ENCODE measurements around the gene KCNC3.
A peak's percentile ranks its signal among the peaks of the same experiment; 100 is the strongest.

KCNC3 gene

GRCh38 chr19:50329146-50329925, at the start of gene KCNC3 (continued):
- TF ChIP-seq ZNF580 (tag by site-specific recombination; IDR thresholded peaks at IDR 0.05), result no peak
- no peak for TF ChIP-seq ZNF354C (tag by site-specific recombination; IDR thresholded peaks at IDR 0.05; ENCODE audit: borderline replicate concordance, low read depth)
- TF ChIP-seq ZBTB8A (tag by site-specific recombination; IDR thresholded peaks at IDR 0.05), result no peak
- TF ChIP-seq PBX3 (CRISPR knock-in tag; IDR thresholded peaks at IDR 0.05), result no peak
- TF ChIP-seq KLF16 (tag by site-specific recombination; IDR thresholded peaks at IDR 0.05), result peak; percentile 68; the same call in 1 of the 2 replicates
- no peak for TF ChIP-seq ZBTB6 (tag by site-specific recombination; IDR thresholded peaks at IDR 0.05)
- peak; percentile 81 for TF ChIP-seq ZBTB17 (tag by site-specific recombination; IDR thresholded peaks at IDR 0.05)
- TF ChIP-seq YY1 (tag by site-specific recombination; IDR thresholded peaks at IDR 0.05), result no peak
- TF ChIP-seq ZNF530 (tag by site-specific recombination; IDR thresholded peaks at IDR 0.05; ENCODE audit: low read depth), result peak; percentile 6; the same call in 1 of the 2 replicates
- no peak for TF ChIP-seq ELK4 (IDR thresholded peaks at IDR 0.05; ENCODE audit: borderline replicate concordance, low read depth, low read length)
- no peak for TF ChIP-seq ZNF623 (tag by site-specific recombination; IDR thresholded peaks at IDR 0.05)
- 0 out of 2 replicates have a peak, but pooled peaks have one; percentile 13 for TF ChIP-seq ZNF335 (tag by site-specific recombination; conservative IDR thresholded peaks at IDR 0.05)
- no peak for TF ChIP-seq ZNF707 (tag by site-specific recombination; IDR thresholded peaks at IDR 0.05)
- TF ChIP-seq ZNF785 (tag by site-specific recombination; IDR thresholded peaks at IDR 0.05), result no peak
- TF ChIP-seq MYNN (tag by site-specific recombination; IDR thresholded peaks at IDR 0.05; ENCODE audit: borderline replicate concordance), result no peak
- no peak for TF ChIP-seq ZBTB21 (tag by site-specific recombination; IDR thresholded peaks at IDR 0.05)
- no peak for TF ChIP-seq ZNF114 (tag by site-specific recombination; IDR thresholded peaks at IDR 0.05)
- TF ChIP-seq ZNF280D (tag by site-specific recombination; IDR thresholded peaks at IDR 0.05), result no peak
- TF ChIP-seq SP2 (tag by site-specific recombination; IDR thresholded peaks at IDR 0.05), result peak; percentile 90
- TF ChIP-seq ZNF169 (tag by site-specific recombination; IDR thresholded peaks at IDR 0.05), result no peak
- TF ChIP-seq ZFP41 (tag by site-specific recombination; IDR thresholded peaks at IDR 0.05; ENCODE audit: borderline replicate concordance), result no peak
- TF ChIP-seq IKZF3 (tag by site-specific recombination; IDR thresholded peaks at IDR 0.05), result no peak
- TF ChIP-seq ZNF792 (tag by site-specific recombination; IDR thresholded peaks at IDR 0.05), result no peak
- TF ChIP-seq OVOL3 (tag by site-specific recombination; IDR thresholded peaks at IDR 0.05), result no peak
- no peak for TF ChIP-seq ZNF2 (tag by site-specific recombination; IDR thresholded peaks at IDR 0.05)
- TF ChIP-seq ZNF155 (tag by site-specific recombination; IDR thresholded peaks at IDR 0.05), result no peak
- TF ChIP-seq ZNF184 (tag by site-specific recombination; IDR thresholded peaks at IDR 0.05), result no peak
- TF ChIP-seq HIC1 (tag by site-specific recombination; IDR thresholded peaks at IDR 0.05), result no peak
- no peak for TF ChIP-seq ZBTB26 (tag by site-specific recombination; optimal IDR thresholded peaks at IDR 0.05)
- no peak for TF ChIP-seq ZNF132 (tag by site-specific recombination; IDR thresholded peaks at IDR 0.05; ENCODE audit: borderline replicate concordance)

Data from HEK293 (cell line).